HepG2 (cell line): ENCODE results near the gene HDAC4. TPM values are rescaled to one million over a fixed set of nuclear protein-coding genes. Genes with fewer than 3 reads are reported as not detected.

Source experiments
- BORCS8-MEF2B ChIP-seq: sonication (generic); formaldehyde crosslinking; IDR thresholded peaks from 2 replicates; pipeline ENCODE4 v1.8.0; 2022; ENCODE audit warnings: mild to moderate bottlenecking, missing genetic modification reagents
- PTBP1 ChIP-seq: fragments of 200-400 bp; formaldehyde crosslinking; IDR thresholded peaks from 2 replicates; pipeline ENCODE4 v1.6.1; 2018; ENCODE audit warnings: low read length, low read depth; ENCODE audit not compliant: poor library complexity, severe bottlenecking
- SNAI1 ChIP-seq: sonication (generic); formaldehyde crosslinking; IDR thresholded peaks from 2 replicates; pipeline ENCODE4 v1.5.0; 2020; ENCODE audit warnings: mild to moderate bottlenecking, missing genetic modification reagents, borderline replicate concordance
- ZFP37 ChIP-seq: sonication (generic); formaldehyde crosslinking; IDR thresholded peaks from 2 replicates; pipeline ENCODE4 v1.4.0; 2020; ENCODE audit warnings: missing genetic modification reagents, borderline replicate concordance
- ZFX ChIP-seq: sonication (generic); formaldehyde crosslinking; IDR thresholded peaks from 2 replicates; pipeline ENCODE4 v1.4.0; 2020; ENCODE audit warnings: mild to moderate bottlenecking, low read depth, missing genetic modification reagents, moderate library complexity
- ZNF230 ChIP-seq: sonication (generic); formaldehyde crosslinking; IDR thresholded peaks from 2 replicates; pipeline ENCODE4 v1.4.0; 2020; ENCODE audit warnings: mild to moderate bottlenecking, missing genetic modification reagents
- ZNF484 ChIP-seq: sonication (generic); formaldehyde crosslinking; IDR thresholded peaks from 2 replicates; pipeline ENCODE4 v1.5.1; 2020; ENCODE audit warnings: mild to moderate bottlenecking, low read depth, missing genetic modification reagents, borderline replicate concordance
- ZNF839 ChIP-seq: sonication (generic); formaldehyde crosslinking; IDR thresholded peaks from 2 replicates; pipeline ENCODE4 v1.4.0; 2020; ENCODE audit warnings: missing genetic modification reagents, mild to moderate bottlenecking, borderline replicate concordance
- ZSCAN31 ChIP-seq: sonication (generic); formaldehyde crosslinking; IDR thresholded peaks from 2 replicates; pipeline ENCODE4 v1.5.0; 2020; ENCODE audit warnings: low read depth, mild to moderate bottlenecking, missing genetic modification reagents
- polyA plus RNA-seq, 8 experiments: library from polyadenylated mRNA; depleted of rRNA in 3 of 8; stranded (reverse) in 7 of 8; unstranded in 1 of 8; fragments of >200 nt; fragmentation: Illumina TruSeq in 4 of 8; extraction: Trizol in 4 of 8; gene quantifications; 2 replicates each; pipeline versions ENCODE4 v1.2.1 to v1.2.3, GENCODE V29; 2011 to 2016; ENCODE audit warnings: low read depth in 4 of 8, missing spikeins in 1 of 8, mixed read lengths in 1 of 8; ENCODE audit not compliant: insufficient read depth in 1 of 8
- total RNA-seq, 5 experiments: library from RNA; depleted of rRNA; stranded (reverse); fragments of >200 nt; fragmentation: Illumina TruSeq; extraction: Trizol; gene quantifications; 2 replicates each; pipeline ENCODE4 v1.2.3, GENCODE V29; 2016; ENCODE audit warnings: low read depth in 1 of 5
- TF ChIP-seq, protein P1 (sequence below): sonication (generic); formaldehyde crosslinking; IDR thresholded peaks from 2 replicates; pipeline ENCODE4 v1.8.0; 2022; ENCODE audit warnings: missing genetic modification reagents, low read depth, mild to moderate bottlenecking, borderline replicate concordance
- TF ChIP-seq, protein P2 (sequence below): sonication (generic); formaldehyde crosslinking; IDR thresholded peaks from 2 replicates; pipeline ENCODE4 v1.4.0; 2020; ENCODE audit warnings: missing genetic modification reagents, borderline replicate concordance
- TF ChIP-seq, protein P3 (sequence below): sonication (generic); formaldehyde crosslinking; IDR thresholded peaks from 2 replicates; pipeline ENCODE4 v1.4.0; 2020; ENCODE audit warnings: mild to moderate bottlenecking, missing genetic modification reagents
- TF ChIP-seq, protein P4 (sequence below): sonication (generic); formaldehyde crosslinking; IDR thresholded peaks from 2 replicates; pipeline ENCODE4 v1.4.0; 2020; ENCODE audit warnings: missing genetic modification reagents
- TF ChIP-seq, protein P5 (sequence below): sonication (generic); formaldehyde crosslinking; IDR thresholded peaks from 2 replicates; pipeline ENCODE4 v1.9.0; 2021; ENCODE audit warnings: missing genetic modification reagents, borderline replicate concordance
- TF ChIP-seq, protein P6 (sequence below): sonication (generic); formaldehyde crosslinking; IDR thresholded peaks from 2 replicates; pipeline ENCODE4 v1.4.0; 2020; ENCODE audit warnings: missing genetic modification reagents, mild to moderate bottlenecking, borderline replicate concordance

Gene HDAC4
- total and polyA plus RNA-seq, 2 of the 13 experiments (the other 11 are each of a cell fraction or from before 2014, with no cell fraction given): 10.1 to 11.5 TPM

DNA sequence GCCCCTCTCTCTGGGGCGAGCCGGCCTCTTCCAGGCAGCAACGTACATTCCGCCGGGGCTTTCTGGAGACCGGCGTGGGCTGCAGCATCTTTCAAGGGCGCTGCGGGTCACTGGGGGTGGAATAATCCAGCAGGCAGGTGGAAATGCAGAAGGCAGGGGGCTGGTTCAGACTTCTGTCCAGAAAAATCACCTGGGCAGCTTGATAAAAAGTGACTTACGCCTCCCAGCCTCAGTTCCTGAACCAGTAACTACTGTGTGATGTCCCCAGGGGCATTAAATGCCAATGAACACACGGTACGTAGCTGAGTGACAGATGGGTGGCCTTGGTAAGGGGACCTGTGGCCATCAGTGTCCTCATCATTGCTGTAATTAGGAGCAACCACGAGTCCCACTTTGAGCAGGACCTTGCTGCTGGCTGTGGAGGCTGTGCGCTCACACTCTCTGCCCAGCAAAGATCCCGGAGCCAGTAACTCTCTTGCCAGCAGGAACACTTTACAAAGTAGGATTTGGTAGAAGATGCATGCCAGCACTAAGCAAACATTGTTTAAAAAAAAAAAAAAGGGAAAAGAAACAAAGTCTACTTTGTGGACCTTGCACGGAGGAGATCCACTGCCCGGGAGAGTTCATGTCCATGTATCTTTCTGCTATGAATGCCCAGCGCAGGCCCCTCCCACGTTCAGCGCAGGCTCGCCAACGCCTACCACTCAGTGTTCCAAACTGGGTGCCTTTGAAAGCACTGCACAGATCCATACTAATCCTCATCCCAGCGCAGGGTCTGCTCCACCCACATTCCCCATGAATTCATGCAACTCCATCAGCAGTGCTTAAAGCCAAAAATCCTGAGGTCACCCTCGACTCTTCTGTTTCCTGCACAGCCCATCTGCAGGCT is 177.3 kb downstream of the HDAC4 start (continued):
- no peak for TF ChIP-seq ZNF484 (CRISPR knock-in tag)
- TF ChIP-seq, protein P1, sequence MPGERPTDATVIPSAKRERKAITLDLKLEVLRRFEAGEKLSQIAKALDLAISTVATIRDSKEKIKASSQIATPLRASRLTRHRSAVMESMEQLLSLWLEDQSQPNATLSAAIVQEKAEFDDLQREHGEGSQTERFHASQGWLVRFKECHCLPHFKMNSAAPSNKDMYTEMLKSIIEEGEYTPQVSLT: no peak
- TF ChIP-seq, protein P2, sequence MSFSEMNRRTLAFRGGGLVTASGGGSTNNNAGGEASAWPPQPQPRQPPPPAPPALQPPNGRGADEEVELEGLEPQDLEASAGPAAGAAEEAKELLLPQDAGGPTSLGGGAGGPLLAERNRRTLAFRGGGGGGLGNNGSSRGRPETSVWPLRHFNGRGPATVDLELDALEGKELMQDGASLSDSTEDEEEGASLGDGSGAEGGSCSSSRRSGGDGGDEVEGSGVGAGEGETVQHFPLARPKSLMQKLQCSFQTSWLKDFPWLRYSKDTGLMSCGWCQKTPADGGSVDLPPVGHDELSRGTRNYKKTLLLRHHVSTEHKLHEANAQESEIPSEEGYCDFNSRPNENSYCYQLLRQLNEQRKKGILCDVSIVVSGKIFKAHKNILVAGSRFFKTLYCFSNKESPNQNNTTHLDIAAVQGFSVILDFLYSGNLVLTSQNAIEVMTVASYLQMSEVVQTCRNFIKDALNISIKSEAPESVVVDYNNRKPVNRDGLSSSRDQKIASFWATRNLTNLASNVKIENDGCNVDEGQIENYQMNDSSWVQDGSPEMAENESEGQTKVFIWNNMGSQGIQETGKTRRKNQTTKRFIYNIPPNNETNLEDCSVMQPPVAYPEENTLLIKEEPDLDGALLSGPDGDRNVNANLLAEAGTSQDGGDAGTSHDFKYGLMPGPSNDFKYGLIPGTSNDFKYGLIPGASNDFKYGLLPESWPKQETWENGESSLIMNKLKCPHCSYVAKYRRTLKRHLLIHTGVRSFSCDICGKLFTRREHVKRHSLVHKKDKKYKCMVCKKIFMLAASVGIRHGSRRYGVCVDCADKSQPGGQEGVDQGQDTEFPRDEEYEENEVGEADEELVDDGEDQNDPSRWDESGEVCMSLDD: no peak
- TF ChIP-seq BORCS8-MEF2B (CRISPR knock-in tag): no peak
- TF ChIP-seq, protein P3, sequence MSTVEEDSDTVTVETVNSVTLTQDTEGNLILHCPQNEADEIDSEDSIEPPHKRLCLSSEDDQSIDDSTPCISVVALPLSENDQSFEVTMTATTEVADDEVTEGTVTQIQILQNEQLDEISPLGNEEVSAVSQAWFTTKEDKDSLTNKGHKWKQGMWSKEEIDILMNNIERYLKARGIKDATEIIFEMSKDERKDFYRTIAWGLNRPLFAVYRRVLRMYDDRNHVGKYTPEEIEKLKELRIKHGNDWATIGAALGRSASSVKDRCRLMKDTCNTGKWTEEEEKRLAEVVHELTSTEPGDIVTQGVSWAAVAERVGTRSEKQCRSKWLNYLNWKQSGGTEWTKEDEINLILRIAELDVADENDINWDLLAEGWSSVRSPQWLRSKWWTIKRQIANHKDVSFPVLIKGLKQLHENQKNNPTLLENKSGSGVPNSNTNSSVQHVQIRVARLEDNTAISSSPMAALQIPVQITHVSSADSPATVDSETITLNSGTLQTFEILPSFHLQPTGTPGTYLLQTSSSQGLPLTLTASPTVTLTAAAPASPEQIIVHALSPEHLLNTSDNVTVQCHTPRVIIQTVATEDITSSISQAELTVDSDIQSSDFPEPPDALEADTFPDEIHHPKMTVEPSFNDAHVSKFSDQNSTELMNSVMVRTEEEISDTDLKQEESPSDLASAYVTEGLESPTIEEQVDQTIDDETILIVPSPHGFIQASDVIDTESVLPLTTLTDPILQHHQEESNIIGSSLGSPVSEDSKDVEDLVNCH: no peak
- 0 out of 2 replicates have a peak, but pooled peaks have one; percentile 14 for TF ChIP-seq ZNF230 (CRISPR knock-in tag)
- TF ChIP-seq ZNF839: no peak
- TF ChIP-seq ZSCAN31: no peak
- no peak for TF ChIP-seq SNAI1 (CRISPR knock-in tag)
- no peak for TF ChIP-seq ZFP37 (CRISPR knock-in tag)
- TF ChIP-seq PTBP1: no peak
- no peak for TF ChIP-seq ZFX (CRISPR knock-in tag)
- TF ChIP-seq, protein P4, sequence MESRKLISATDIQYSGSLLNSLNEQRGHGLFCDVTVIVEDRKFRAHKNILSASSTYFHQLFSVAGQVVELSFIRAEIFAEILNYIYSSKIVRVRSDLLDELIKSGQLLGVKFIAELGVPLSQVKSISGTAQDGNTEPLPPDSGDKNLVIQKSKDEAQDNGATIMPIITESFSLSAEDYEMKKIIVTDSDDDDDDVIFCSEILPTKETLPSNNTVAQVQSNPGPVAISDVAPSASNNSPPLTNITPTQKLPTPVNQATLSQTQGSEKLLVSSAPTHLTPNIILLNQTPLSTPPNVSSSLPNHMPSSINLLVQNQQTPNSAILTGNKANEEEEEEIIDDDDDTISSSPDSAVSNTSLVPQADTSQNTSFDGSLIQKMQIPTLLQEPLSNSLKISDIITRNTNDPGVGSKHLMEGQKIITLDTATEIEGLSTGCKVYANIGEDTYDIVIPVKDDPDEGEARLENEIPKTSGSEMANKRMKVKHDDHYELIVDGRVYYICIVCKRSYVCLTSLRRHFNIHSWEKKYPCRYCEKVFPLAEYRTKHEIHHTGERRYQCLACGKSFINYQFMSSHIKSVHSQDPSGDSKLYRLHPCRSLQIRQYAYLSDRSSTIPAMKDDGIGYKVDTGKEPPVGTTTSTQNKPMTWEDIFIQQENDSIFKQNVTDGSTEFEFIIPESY (CRISPR knock-in tag): no peak
- TF ChIP-seq, protein P5, sequence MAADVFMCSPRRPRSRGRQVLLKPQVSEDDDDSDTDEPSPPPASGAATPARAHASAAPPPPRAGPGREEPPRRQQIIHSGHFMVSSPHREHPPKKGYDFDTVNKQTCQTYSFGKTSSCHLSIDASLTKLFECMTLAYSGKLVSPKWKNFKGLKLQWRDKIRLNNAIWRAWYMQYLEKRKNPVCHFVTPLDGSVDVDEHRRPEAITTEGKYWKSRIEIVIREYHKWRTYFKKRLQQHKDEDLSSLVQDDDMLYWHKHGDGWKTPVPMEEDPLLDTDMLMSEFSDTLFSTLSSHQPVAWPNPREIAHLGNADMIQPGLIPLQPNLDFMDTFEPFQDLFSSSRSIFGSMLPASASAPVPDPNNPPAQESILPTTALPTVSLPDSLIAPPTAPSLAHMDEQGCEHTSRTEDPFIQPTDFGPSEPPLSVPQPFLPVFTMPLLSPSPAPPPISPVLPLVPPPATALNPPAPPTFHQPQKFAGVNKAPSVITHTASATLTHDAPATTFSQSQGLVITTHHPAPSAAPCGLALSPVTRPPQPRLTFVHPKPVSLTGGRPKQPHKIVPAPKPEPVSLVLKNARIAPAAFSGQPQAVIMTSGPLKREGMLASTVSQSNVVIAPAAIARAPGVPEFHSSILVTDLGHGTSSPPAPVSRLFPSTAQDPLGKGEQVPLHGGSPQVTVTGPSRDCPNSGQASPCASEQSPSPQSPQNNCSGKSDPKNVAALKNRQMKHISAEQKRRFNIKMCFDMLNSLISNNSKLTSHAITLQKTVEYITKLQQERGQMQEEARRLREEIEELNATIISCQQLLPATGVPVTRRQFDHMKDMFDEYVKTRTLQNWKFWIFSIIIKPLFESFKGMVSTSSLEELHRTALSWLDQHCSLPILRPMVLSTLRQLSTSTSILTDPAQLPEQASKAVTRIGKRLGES (CRISPR knock-in tag): no peak
- TF ChIP-seq, protein P6, sequence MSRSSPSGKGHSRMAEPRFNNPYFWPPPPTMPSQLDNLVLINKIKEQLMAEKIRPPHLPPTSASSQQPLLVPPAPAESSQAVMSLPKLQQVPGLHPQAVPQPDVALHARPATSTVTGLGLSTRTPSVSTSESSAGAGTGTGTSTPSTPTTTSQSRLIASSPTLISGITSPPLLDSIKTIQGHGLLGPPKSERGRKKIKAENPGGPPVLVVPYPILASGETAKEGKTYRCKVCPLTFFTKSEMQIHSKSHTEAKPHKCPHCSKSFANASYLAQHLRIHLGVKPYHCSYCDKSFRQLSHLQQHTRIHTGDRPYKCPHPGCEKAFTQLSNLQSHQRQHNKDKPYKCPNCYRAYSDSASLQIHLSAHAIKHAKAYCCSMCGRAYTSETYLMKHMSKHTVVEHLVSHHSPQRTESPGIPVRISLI (CRISPR knock-in tag): peak; percentile 98
